Inflammatory macrophage (primary cell): ENCODE results near the gene ZFAND5.

Source experiments
- DNase-seq, 2 donors: peaks; one replicate each; pipeline ENCODE4 v3.0.0-alpha.2; 2020 to 2022

The ZFAND5 gene

DNA sequence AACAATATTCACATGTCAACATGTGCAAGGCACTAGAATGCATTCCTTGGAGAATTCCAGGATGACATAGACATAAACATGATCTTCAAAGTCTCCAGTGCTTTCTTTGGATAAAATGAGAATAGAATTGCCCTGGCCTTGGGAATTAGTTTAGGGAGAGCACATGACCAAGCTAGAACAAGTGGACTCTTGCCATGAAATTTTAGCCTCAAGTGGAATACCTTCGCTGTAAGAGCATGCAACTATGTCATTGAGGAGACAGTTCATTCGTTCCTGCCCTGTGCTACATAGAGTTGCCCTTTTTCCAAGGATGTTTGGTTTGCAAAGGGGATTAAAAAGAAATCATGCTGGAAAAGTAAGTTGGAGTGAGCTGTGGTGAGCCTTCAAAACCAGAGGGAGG is 42.7 kb downstream of the ZFAND5 start:
- DNase-seq = no peak

DNA sequence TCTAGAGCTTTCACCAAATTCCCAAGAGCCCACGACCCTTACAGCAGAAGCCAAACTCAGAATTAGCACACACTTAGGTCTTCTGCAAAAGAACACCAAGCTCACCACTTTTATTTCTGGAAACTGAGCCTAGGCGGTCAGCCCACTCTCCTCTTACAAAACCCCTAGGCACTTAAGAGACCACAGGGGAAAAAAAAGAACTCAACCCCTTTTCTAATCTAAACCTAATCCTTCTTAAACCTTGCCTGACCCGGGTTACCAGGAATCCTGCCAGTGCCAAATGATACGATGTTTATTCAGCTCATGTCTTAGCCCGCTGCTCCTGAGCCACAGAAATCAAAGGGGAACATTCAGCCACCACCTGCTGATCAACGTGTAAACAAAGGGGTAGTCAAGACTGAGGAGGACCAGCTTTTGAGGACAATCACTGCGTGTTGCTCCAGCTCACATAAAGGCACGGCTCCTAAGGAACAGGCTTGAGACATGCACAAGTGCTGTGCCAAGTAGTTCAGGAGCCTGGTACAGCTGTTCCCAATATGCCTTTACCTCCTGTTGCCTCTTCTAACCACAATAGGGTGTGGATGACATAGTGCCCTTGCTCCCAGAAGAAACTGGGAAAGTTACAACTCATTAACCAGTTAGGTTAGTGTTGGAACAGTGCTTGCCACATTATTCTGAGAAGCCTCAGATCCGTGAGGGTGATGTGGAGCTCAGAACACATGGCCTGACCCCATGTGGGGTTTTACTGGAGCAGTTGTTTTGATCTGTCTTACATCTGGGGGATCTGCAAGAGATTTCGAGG is 49.3 kb downstream of the ZFAND5 start:
- peak in 1 of 2 donors; percentile 53 for DNase-seq

DNA sequence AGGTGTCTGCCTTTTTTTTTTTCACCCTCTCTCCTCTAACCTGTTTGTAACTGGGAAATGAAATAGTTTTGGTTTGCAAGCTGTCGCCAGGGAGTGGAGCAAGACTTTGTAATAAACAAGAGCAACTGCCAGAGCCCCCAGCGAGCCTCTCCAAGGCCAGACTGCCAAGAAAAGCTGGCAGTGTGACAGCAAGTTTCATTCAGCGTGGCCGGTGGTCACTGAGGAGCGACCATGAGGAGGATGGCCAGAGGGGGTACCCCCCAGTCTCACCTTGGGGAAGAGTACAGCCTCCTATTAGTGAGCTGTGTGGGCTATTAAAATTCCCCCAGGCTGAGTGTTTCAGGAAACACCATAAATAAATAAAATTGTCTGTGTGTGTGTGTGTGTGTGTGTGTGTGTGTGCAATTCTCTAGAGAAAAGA is 49.9 kb downstream of the ZFAND5 start:
- no peak for DNase-seq

DNA sequence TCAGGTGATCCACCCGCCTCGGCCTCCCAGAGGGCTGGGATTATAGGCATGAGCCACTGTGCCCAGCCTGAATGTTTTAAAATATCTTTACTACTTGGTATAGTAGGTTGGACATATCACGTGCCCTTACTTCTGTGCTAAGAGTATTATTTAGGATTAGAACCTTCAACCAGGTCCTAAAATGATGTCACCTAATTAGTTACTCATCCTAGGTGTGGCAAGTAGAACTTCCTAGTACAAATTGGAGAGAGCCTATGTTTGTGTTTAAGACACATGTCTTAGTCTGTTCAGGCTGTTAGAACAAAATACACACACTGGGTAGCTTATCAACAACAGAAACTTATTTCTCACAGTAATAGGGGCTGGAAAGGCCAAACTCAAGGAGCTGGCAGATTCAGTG is 51.5 kb downstream of the ZFAND5 start:
- no peak for DNase-seq

DNA sequence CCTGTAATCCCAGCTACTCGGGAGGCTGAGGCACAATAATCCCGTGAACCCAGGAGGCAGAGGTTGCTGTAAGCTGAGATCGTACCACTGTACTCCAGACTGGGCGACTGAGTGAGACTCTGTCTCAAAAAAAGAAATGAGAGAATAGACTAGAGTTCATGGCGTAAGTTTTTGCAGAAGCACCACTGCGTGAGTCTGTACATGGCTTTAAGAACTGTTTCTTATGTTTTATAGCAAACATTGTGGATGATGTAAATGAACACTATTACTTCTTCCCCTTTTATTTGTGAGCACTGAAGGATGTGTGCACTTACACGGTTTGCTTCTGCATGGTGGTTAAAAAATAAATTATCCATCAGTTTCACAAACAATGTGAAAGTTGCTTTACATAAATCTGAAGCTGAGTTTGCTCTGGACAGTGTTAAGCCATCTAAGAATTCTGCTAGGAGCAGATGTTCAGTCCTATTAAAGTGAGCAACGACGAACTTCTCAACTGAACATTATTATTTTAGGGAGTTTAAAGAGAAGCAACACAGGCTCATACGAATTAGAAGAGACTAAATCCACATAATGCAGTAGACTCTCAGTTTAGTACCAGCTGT is 52.5 kb downstream of the ZFAND5 start:
- peak; percentile 62 to 65 for DNase-seq

DNA sequence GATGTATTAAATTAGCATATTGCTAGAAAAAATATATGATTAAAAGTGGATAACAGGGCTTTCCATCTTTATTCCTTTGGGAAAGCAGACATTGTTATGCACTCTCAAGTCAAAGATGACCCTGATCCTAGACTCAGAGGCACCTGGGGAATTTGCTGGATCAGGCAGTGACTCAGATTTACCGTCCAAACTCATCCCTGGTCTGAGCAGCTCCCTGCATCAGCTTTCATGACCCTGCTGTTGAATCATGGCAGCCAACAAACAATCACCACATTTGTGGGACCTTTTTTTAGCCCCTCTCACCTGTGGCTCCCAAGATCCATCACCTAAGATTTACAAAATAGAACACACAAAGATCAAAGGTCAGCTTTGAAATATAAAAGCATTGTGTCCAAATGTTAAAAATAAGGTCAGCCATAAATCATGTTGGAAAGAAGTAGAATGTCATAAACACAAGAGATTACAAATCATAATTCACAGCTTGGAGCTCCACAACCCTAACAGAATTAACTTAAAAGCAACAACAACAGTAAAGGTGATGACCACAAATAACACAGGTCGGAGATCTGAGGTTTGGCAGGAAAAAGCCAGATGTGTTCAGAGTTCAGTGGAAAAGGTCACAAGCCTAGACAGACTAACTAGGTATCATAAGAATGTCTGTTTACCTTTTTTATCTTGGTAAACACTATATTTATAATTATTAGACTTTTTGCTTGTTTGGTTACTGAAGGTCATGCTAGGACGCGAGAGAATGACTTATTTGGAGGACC is 55.5 kb downstream of the ZFAND5 start:
- no peak for DNase-seq

DNA sequence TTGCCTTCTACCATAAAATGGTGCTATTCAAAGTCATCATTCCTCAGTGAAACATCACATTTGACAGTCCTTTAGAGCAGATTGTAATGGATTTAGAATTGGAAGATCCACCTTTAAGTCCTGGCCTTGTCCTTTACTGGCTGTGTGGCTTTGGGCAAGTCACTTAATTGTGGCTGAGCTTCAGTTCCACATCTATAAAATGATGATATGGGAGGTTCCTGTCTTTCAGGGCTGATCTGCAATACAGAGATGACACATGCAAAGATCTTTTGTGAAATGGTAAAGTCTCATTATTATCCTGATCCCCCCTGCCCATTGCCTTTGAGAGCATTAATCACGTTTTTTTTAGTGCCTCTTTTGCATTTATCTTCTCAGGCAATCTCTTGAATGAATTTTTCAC is 58.2 kb downstream of the ZFAND5 start:
- DNase-seq = peak; percentile 84 to 85

DNA sequence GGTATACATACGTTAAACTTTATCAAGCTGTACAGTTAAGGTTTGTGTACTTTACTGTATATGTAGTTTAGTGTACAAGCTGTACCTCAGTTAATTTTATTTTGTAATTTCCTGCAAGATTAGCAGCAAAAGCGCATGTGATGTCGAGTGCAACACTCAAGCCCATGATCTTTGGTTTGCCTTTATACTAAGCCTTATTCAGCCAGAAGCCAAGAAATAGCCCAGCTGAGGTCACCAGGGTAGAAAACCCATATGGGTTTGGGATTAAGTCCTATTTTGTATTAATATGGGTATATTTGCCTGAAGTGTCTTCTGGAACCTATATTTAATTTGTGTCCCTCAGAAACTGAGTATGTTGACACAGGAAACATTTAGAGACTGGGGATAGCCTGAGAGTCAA is 59.3 kb downstream of the ZFAND5 start:
- DNase-seq = peak; percentile 56 to 68

DNA sequence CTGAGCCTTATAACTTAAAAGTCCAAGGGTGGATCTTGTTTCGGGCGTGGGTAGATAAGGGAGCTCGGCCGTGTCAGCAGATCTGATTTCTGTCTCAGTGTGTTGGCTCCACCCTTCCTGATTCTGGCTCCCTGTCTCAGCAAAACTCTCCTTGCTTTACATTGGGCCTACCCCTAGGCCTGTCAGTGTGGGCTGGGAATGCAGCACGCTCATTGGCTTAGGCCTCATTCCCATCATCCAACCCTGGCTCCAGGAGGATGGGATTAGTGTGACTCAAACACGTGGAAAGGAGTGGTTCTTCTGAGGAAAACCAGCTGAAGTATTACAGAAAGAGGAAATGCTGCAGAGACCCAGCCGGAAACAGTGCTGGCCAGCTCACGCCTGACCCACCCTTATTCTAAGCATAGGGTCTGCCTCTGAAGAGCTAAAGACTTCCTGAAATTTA is 59.9 kb downstream of the ZFAND5 start:
- DNase-seq = peak; percentile 99 to 100

DNA sequence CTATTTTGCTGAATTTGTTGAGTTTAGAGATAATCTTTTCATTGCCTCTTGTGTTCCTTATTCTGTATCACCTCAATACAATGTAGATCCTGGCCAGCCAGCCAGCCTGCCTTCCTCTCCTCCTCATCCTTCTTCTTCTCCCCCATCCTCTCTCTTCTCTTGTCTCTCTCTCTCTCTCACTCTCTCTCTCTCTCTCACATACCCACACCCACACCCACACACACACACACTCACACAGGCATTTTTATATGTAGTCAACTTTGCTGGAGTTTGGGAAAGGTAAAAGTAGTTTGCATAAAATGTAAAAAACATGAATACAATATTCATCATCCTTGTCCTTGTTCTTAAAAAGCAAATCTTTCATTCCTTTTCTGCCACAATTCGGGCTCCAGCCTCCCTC is 60.5 kb downstream of the ZFAND5 start:
- DNase-seq = no peak
